Measurements from ENCODE around the gene ZNF91. TPM values are rescaled to one million over a fixed set of nuclear protein-coding genes. Genes with fewer than 3 reads are reported as not detected.

The ZNF91 gene
- total RNA-seq, 1 donor from 2014 or later = 28.5 TPM

DNA sequence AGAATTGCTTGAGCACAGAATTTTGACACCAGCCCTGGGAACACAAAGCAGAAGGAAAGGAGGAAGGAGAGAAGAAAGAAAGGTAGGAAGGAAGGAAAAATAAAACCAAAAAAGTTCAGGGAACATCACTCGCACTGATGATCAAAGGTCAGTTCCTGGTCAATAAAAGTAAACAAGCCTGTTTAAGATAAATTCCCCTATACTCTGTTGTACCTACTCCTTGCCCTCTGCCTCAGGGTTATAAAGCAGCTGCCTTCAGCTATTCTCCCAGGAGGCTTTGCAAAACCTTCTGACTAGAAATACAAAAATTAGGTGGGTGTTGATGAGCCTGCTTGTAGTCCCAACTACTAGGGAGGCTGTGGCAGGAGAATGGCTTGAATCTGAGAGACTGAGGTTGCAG, 14.9 kb upstream of the ZNF91 start:
- Histone ChIP-seq H3K27ac (no peak overlapping the region), H3K36me3 (no peaks in the 10 kb centered on the region), H3K4me3 (no peak overlapping the region), H3K9me3 (no peaks in the 10 kb centered on the region), H3K27me3 (no peaks in the 10 kb centered on the region), H3K4me1 (no peaks in the 10 kb centered on the region)
- TF ChIP-seq CTCF (IDR thresholded peaks at IDR 0.05) = no peak
- intact Hi-C loops (cut with DNase I) = no loop called here
- DNase-seq (ENCODE audit: low spot score in 2 of 2) = no peak

DNA sequence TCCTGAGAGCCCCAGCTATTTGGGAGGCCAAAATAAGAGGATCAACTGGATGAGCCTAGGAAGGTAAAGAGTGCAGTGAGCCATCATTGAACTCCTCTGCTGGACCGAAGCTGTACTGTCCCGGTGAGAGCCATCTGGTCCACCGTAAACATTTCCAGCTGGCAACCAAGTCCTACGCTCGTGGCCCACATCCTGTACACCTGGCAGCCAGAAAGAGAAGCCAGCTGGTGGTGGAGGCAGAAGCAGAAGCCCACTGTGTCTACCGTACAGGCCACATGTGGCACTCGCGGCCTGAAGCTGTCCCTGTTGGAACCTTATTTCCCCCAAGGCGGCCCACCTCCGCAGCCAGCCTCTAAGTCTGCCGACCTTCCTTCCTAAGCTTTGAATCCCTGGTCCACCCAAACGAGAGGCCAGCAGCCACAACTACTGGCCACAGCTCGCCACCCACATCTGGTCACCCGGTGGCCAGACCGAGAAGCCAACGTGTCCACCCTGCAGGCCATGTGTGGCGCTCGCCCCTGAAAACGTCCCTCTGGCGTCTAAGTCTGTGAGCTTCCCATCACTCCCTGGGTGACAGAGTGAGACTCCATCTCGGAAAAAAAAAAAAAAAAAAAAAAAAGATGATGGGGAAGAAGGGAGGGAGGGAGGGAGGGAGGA, 14.2 kb upstream of the ZNF91 start:
- Histone ChIP-seq H3K27me3 (no peaks in the 10 kb centered on the region), H3K27ac (no peak overlapping the region), H3K36me3 (no peaks in the 10 kb centered on the region), H3K4me3 (no peak overlapping the region), H3K4me1 (no peaks in the 10 kb centered on the region), H3K9me3 (no peaks in the 10 kb centered on the region)
- no peak for TF ChIP-seq CTCF (IDR thresholded peaks at IDR 0.05)
- intact Hi-C loops (cut with DNase I) = no loop called here
- DNase-seq (ENCODE audit: low spot score in 2 of 2) = no peak

GRCh38 chr19:23407616-23408133, 12.4 kb upstream of the ZNF91 start:
- intact Hi-C loops (cut with DNase I) = no loop called here
- Histone ChIP-seq H3K27ac (no peak overlapping the region), H3K36me3 (no peaks in the 10 kb centered on the region), H3K27me3 (no peaks in the 10 kb centered on the region), H3K9me3 (no peaks in the 10 kb centered on the region), H3K4me3 (no peak overlapping the region), H3K4me1 (no peaks in the 10 kb centered on the region)
- no peak for TF ChIP-seq CTCF (IDR thresholded peaks at IDR 0.05)
- DNase-seq (ENCODE audit: low spot score in 2 of 2) = no peak

DNA sequence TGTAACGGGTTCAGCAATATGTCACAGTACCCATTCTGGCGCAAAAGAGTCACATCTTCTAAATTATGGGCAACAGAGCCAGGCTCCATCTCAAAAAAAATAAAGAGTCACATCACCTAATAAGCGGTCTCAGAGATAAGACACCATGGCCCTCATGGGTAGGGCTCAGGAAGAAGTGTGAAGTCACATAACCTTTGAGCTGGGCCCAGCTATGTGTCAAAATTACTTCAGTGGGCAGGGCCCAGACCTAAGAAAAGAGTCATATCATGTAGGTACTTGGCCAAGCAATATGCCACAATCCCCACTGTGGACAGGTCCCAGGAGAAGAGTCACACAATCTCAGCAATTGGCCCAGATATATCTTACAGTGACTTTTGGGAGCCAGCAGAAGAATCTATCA, 11.4 kb upstream of the ZNF91 start:
- Histone ChIP-seq H3K4me1 (no peaks in the 10 kb centered on the region), H3K9me3 (no peaks in the 10 kb centered on the region), H3K27me3 (no peaks in the 10 kb centered on the region), H3K4me3 (no peak overlapping the region), H3K36me3 (no peaks in the 10 kb centered on the region), H3K27ac (no peak overlapping the region)
- intact Hi-C loops (cut with DNase I) = no loop called here
- no peak for DNase-seq (ENCODE audit: low spot score in 2 of 2)
- no peak for TF ChIP-seq CTCF (IDR thresholded peaks at IDR 0.05)

- Histone ChIP-seq H3K27ac (no peak overlapping the region), H3K4me3 (no peak overlapping the region), H3K36me3 (no peaks in the 10 kb centered on the region), H3K27me3 (no peaks in the 10 kb centered on the region), H3K9me3 (no peaks in the 10 kb centered on the region), H3K4me1 (no peaks in the 10 kb centered on the region)
- TF ChIP-seq CTCF (IDR thresholded peaks at IDR 0.05) = no peak
- intact Hi-C loops (cut with DNase I) = no loop called here
- DNase-seq (ENCODE audit: low spot score in 2 of 2) = no peak
Observed at GRCh38 chr19:23406091-23406490, 10.8 kb upstream of the ZNF91 start.

- TF ChIP-seq CTCF (IDR thresholded peaks at IDR 0.05) = no peak
- Histone ChIP-seq H3K36me3 (no peaks in the 10 kb centered on the region), H3K4me3 (no peak overlapping the region), H3K27me3 (no peaks in the 10 kb centered on the region), H3K4me1 (no peaks in the 10 kb centered on the region), H3K9me3 (no peaks in the 10 kb centered on the region), H3K27ac (no peak overlapping the region)
- intact Hi-C loops (cut with DNase I) = no loop called here
- DNase-seq (ENCODE audit: low spot score in 2 of 2) = no peak
Observed at GRCh38 chr19:23404676-23405075, 9.4 kb upstream of the ZNF91 start.

Data from ascending aorta (tissue), 2 donors.